NCI-H510A (cell line): ENCODE results near the gene RNF43.

ENCODE experiments used
- DNase-seq: peaks from one replicate; lab custom pipeline; 2025; lab: John Stamatoyannopoulos, UW

Gene RNF43

GRCh38 chr17:58417300-58418092 lies at the start of gene RNF43:
Gene RNF43 (minus strand): TSS chr17:58417534. CDS start chr17:58415577, 1,957 bp downstream.
- peak; percentile 98 for DNase-seq

- no peak for DNase-seq
Measured at GRCh38 chr17:58455491-58455890, 38.2 kb upstream of the RNF43 start.

- no peak for DNase-seq
Measured at GRCh38 chr17:58452738-58453137, 35.4 kb upstream of the RNF43 start.

DNA sequence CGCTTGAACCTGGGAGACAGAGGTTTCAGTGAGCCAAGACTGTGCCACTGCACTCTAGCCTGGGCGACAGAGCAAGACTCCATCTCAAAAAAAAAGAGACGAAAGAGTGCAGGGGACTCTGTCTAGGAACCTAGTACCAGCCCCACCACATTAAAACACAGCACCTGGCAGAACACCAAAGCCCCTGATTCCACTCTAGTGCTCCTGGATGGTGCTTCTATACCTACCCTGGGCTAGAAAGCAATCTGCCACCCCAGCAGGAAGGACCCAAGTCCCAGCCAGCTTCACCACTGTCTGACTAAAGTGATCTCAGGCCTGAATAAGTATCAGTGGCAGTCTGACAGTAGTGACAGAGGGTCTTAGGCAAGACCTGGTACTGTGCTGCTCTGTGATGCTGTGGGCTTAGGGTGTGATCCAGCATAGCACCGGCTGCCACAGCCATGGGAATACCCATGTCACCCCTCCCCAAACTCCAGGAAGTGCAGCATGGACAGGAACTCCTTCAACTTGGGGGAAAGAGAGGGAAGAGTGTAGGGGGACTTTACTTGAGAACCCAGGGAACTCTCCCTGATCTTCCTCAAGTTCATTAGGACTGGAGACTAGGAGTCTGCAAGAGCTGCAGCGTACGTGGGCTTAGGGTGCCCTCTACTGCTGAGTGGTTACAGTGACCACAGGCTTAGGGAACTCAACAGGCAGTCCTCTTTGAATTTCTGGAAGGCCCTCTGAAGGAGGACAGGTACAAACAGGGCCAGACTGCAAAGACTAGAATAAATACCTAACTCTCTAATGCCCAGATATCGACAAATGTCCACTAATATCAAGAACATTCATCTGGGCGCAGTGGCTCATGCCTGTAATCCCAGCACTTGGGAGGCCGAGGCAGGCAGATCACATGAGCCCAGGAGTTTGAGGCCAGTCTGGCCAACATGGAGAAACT lies 30.0 kb upstream of the RNF43 start:
- DNase-seq = peak; percentile 49

- DNase-seq = no peak
Measured at GRCh38 chr17:58446086-58446485, 28.8 kb upstream of the RNF43 start.

DNA sequence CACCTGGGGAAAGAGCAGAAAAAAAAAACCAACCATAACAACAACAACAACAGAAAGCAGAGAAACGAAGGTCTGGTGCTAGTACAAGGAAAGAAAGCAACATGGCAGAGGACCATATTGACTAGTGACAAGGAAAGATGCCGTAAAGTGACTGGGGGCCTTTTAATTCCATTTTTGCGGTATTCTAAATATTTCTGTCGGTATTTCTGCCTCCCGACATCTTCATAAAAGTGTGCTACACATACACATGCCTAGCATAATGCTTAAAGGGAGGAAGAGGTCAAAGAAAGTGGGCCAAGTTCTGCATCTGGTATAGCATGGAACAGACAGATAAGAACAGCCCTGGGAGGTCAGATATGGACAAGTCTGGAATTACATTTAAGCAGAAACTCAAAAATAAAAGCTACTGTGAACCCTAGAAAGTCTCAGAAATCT lies 19.5 kb upstream of the RNF43 start:
- DNase-seq = no peak

GRCh38 chr17:58436245-58436644 lies 18.9 kb upstream of the RNF43 start:
- DNase-seq = no peak

DNA sequence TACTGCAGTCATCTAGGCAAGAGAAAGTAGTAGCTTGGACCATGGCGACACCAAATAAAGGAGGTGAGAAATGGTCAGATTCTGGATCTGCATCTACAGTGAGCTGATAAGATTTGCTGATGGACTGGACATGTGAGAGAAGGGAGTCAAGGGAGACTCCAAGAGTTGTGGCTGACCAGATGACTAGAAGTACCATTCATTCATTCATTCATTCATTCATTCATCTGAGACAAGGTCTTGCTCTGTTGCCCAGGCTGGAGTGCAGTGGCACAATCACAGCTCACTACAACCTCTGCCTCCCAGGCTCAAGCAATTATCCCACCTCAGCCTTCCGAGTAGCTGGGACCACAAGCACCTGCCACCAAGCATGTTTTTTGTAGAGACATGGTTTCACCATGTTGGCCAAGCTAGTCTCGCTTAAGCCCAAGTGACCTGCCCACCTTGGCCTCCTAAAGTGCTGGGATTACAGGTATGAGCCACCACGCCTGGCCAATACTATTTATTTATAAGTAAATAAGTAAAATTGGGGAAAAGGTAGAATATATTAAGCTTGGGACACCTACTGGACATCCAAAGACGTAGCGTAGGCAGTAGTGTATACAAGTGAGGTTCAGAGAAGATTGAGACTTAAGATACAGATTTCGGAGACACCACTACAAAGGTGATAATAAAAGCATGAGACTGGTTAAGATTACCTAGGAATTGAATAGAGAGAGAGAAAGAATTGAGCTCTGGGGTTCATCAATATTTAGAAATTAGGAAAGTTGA lies 15.7 kb upstream of the RNF43 start:
- no peak for DNase-seq

DNA sequence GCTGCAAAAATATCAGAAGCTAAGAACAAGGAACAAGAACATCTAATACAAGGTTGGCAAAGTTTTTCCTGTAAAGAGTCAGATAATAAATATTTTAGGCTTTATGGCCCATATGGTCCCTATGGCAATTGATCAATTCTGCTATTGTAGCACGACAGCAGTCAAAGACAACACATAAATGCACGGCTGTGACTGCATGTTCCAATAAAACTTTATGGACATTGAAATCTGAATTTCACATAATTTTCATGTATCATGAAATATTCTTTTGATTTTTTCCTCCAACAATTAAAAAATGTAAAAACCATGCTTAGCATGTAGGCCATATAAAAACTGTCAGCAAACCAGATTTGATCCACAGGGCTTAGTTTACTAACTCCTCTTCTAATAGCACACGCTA lies 10.5 kb upstream of the RNF43 start:
- no peak for DNase-seq

GRCh38 chr17:58421711-58422110 lies 4.4 kb upstream of the RNF43 start:
- DNase-seq = no peak

DNA sequence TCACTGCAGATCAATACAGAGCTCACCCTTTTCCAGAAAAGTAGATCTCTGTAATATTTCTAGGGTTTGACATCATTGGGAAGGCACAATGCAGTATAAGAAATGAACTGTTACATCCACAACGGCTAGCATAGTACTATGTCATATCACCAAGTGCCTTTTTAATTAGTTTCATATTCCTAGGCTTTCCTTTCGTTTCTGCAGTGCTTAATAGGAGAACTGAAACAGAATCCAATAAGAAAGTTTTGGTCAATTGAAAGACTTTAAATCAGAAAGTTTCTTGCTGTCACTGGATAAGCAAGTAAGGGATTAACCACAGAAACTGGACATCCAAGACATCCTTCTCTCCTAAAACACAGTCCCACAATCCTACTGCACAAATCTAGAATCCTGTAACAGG lies 3.5 kb upstream of the RNF43 start:
- DNase-seq = no peak

- no peak for DNase-seq
Measured at GRCh38 chr17:58416937-58417299, 416 bp downstream of the RNF43 start.

- DNase-seq = no peak
Measured at GRCh38 chr17:58416396-58416795, 938 bp downstream of the RNF43 start.

DNA sequence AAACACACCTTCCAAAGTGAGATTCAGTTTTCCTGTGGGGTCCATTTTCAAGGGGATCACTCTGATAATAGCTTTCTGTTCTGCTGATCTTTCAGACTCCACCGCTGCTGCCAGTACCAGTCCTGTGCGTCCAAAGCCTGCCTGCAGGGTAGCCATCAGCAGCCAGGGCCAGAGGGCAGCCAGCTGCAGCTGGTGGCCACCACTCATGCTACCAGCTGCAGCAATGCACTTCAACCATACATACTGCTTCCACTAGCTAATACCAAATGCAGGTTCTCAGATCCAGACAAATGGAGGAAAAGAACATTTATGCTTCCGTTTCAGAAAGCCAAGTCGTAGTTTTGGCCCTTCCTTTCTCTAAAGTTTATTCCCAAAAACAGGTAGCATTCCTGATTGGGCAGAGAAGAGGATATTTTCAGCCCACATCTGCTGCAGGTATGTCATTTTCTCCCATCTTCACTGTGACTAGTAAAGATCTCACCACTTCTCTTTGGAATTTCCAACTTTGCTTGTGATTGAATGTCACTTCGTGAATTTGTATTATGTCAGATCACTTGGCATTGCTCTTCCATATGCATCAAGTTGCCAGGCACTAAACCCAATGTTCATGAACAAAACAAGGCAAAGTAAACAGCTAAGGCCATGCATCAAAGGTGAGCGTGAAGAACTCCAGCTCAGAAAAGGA lies 1.8 kb downstream of the RNF43 start:
- DNase-seq = peak; percentile 56

DNA sequence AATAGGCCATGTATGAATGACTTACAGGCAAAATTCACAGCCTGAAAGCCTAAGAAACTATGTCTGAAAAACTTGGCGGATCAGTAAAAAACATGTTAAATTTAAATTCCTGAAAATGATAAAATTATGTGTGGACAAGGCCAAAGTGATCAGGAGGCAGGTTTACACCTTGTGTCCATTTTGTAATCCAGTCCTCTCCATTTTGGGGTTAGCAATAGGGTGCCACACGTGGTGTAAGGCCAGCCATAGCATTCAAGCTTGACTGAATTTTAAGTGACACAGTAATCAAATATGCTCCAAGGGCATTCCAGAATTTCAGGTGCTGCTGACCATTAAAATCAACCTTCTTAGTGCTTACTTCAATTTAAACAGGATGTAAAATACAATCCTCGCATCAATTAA lies 2.7 kb downstream of the RNF43 start:
- no peak for DNase-seq

- no peak for DNase-seq
Measured at GRCh38 chr17:58413684-58414083, 3.6 kb downstream of the RNF43 start.

DNA sequence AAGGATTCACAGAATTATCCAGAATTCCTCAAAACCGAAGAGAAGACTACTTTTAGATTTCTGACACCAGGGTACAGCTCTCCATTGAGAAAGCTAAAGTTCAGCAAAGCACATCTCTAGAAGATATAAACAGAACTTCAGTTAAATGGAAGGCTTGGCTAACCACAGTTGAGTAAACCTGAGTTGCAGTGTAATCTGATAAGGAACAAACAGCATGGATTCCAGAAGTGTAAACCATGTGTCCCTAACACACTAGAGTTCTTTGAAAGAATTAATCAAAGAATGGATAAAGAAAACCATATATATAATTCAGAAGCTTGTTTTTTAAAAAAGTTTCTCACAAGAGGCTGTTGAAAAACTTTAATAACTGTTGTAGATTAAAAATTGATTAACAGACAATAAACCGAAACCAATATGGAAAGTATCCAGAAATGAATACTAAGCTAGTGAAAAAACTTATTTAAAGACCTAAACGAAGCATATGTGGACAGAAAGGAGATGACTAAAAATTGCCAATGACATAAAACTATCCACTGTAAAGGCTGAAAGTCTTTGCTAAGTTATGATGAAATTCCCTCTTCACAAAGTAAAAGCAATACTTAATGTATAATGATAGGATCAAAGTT lies 4.3 kb downstream of the RNF43 start:
- DNase-seq = no peak

GRCh38 chr17:58412064-58412703 lies 5.2 kb downstream of the RNF43 start:
- no peak for DNase-seq

GRCh38 chr17:58411408-58411894 lies 5.9 kb downstream of the RNF43 start:
- no peak for DNase-seq

GRCh38 chr17:58410714-58411407 lies 6.5 kb downstream of the RNF43 start:
- no peak for DNase-seq
